Cardiac fibroblast (primary cell): Measurements from ENCODE around the gene ADARB1.

Source experiments
- DNase-seq, 2 donors: peaks; one replicate each; pipeline versions ENCODE4 v3.0.0 to v3.0.0-alpha.2; 2010; ENCODE audit warnings: low read depth in 2 of 2
- H3K4me3 ChIP-seq, 2 donors: replicated peaks in 1 of 2; 1 replicate in 1 of 2; 2 replicates in 1 of 2; pipeline ENCODE4 v1.5.1; 2011; ENCODE audit warnings: low read depth in 2 of 2, low read length in 2 of 2, mild to moderate bottlenecking in 2 of 2, moderate library complexity in 1 of 2
- TF ChIP-seq, protein P1 (sequence below): IDR thresholded peaks from one replicate; pipeline ENCODE4 v1.5.1; 2011; ENCODE audit warnings: low read depth, mild to moderate bottlenecking, low read length, inconsistent platforms

The ADARB1 gene

DNA sequence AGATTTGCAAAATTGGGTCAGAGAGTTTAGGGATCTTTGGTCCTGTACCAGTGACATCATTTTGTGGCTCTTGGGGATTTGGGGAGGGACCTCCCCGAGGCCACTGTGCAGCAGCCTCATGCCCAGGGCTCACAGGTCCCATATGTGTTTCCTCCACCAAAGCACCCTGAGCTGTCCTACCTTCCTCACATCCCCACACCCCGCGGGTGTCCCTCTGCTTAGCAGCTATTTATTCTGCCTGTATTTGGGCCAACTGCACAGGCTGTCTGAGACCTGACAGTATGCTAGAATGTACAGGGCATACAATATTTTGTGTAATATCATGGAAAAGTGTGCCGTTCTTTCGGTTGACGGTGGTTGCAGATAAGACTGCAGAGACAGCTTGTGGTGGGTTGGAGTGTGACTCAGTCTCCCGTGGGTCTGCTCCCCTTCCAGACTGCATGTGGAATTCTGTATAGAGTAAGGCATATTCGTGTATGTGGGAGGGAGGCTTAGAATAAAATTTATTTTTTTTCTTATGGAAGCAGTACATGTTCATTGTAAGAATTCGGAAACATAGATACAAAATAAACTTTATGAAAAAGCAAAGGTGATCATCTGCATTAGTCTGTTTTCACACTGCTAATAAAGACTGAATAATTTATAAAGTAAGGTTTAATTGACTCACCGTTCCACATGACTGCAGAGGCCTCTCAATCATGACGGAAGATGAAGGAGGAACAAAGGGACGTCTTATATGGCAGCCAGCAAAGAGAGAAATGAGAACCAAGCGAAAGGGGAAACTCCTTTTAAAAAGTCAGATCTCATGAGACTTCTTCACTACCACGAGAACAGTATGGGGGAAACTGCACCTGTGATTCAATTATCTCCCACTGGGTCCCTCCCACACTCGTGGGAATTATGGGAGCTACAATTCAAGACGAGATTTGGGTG lies 84.4 kb downstream of the ADARB1 start:
- TF ChIP-seq, protein P1, sequence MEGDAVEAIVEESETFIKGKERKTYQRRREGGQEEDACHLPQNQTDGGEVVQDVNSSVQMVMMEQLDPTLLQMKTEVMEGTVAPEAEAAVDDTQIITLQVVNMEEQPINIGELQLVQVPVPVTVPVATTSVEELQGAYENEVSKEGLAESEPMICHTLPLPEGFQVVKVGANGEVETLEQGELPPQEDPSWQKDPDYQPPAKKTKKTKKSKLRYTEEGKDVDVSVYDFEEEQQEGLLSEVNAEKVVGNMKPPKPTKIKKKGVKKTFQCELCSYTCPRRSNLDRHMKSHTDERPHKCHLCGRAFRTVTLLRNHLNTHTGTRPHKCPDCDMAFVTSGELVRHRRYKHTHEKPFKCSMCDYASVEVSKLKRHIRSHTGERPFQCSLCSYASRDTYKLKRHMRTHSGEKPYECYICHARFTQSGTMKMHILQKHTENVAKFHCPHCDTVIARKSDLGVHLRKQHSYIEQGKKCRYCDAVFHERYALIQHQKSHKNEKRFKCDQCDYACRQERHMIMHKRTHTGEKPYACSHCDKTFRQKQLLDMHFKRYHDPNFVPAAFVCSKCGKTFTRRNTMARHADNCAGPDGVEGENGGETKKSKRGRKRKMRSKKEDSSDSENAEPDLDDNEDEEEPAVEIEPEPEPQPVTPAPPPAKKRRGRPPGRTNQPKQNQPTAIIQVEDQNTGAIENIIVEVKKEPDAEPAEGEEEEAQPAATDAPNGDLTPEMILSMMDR, result no peak
- DNase-seq, result no peak
- H3K4me3 ChIP-seq, result no peak overlapping the region

DNA sequence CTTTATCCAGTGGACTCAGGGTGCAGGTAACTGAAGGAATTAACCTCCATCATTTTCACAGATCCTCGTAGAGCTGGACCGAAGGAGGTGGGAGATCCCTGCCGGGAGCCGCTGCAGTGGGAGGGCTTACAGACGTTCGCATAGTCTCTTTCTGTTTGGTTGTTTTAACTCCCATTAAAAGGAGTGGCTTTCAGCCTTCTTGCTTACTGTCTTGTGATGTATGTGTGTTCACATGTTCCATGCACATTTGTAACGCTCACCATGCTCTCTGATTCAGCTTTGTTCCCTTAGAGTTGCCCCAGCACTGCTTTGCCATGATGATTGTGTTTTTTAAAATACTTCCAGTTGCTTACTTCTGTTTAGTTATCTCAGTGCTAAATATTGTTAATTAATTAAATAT lies 85.8 kb downstream of the ADARB1 start:
- TF ChIP-seq, protein P1, result no peak
- no peak overlapping the region for H3K4me3 ChIP-seq
- no peak for DNase-seq

GRCh38 chr21:45161038-45161945 lies 86.9 kb downstream of the ADARB1 start:
- H3K4me3 ChIP-seq, result no peak overlapping the region
- no peak for DNase-seq

GRCh38 chr21:45162115-45162514 lies 87.7 kb downstream of the ADARB1 start:
- no peak overlapping the region for H3K4me3 ChIP-seq
- TF ChIP-seq, protein P1, result no peak
- DNase-seq, result no peak

More at GRCh38 chr21:45161038-45161945, 86.9 kb downstream of the ADARB1 start:
- TF ChIP-seq, protein P1, result no peak

GRCh38 chr21:45162809-45163208 lies 88.4 kb downstream of the ADARB1 start:
- no peak for DNase-seq
- TF ChIP-seq, protein P1, result no peak

GRCh38 chr21:45163413-45164123 lies 89.2 kb downstream of the ADARB1 start:
- no peak for DNase-seq
- no peak overlapping the region for H3K4me3 ChIP-seq
- TF ChIP-seq, protein P1, result no peak

More at GRCh38 chr21:45162809-45163208, 88.4 kb downstream of the ADARB1 start:
- no peak overlapping the region for H3K4me3 ChIP-seq
